PC-3 (cell line): ENCODE measurements around the gene BRINP2.

Experiments
- EZH2phosphoT487 ChIP-seq: fragments of 300-600 bp; sonication (generic); IDR thresholded peaks from 2 replicates; pipeline ENCODE4 v1.6.1; 2018; ENCODE audit warnings: mild to moderate bottlenecking, antibody characterized with exemption, low read length, borderline replicate concordance
- TF ChIP-seq, protein P1 (sequence below): fragments of 300-600 bp; sonication (generic); conservative IDR thresholded peaks from 2 replicates; pipeline ENCODE4 v1.5.1; 2017; ENCODE audit warnings: antibody characterized with exemption, low read depth, mild to moderate bottlenecking, low read length

DNA sequence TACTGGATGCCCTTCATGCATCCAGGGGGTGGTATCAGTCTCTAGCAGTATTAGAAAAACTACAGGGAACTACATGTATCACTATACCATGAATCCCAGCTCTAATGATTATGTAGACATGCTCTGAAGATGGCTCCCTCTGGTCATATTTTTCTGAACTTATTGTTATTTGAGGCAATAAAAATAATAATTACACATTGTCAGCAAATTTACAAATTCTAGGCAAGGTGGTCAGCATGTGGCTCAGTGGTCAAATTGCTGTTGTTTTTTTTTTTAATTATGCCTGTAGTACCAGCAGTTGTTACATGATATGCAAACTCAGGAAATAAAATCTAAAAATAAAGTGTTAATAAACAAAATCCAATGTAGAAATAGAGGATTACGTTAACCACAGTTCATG is 28.7 kb upstream of the BRINP2 start:
- TF ChIP-seq, protein P1, sequence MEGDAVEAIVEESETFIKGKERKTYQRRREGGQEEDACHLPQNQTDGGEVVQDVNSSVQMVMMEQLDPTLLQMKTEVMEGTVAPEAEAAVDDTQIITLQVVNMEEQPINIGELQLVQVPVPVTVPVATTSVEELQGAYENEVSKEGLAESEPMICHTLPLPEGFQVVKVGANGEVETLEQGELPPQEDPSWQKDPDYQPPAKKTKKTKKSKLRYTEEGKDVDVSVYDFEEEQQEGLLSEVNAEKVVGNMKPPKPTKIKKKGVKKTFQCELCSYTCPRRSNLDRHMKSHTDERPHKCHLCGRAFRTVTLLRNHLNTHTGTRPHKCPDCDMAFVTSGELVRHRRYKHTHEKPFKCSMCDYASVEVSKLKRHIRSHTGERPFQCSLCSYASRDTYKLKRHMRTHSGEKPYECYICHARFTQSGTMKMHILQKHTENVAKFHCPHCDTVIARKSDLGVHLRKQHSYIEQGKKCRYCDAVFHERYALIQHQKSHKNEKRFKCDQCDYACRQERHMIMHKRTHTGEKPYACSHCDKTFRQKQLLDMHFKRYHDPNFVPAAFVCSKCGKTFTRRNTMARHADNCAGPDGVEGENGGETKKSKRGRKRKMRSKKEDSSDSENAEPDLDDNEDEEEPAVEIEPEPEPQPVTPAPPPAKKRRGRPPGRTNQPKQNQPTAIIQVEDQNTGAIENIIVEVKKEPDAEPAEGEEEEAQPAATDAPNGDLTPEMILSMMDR: no peak
- TF ChIP-seq EZH2phosphoT487: no peak
